IPS DF 4.7 (cell line): Measurements from ENCODE around the gene KIAA1755.

Experiments used
- DNase-seq: peaks from one replicate; pipeline ENCODE4 v3.0.0-alpha.2; 2013; ENCODE audit warnings: low spot score; ENCODE audit errors: extremely low read depth

KIAA1755 gene

DNA sequence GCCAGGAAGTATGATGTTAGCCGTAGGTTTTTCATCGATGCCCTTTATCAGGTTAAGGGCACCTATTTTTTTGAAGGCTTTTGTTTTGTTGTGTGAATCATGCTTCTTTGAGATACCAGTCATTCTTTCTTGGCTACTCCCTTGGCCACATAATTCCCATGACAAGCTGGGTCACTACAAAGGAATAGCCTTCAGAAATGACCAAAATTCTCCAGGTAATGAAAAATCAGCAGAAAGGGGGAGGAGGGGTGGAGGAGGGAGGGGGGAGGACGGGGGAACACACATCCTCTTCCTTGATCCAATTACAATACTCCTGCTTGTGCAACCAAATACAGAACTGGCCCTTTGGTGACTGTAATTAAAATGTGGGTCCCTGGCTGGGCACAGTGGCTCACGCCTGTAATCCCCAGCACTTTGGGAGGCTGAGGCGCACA is 73.7 kb downstream of the KIAA1755 start:
- DNase-seq, result no peak

DNA sequence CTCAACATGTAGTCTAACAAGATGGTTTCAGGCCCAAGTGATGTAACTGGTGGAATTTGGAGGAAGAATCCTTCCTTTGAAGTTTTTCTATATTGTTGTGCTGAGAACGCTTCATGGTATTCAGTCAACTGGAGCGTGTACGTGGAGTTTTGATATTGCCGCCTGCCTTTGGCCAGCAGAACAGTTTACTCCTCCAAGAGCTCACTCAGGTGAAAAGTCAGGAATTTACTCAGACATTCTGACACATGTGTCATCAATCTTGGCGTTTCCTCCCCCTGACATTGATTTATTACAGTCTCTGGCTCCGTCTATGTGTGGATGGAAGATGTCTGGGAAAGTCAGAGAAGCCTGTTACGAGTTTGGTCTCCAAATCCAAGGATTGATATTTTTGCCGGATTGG is 76.4 kb downstream of the KIAA1755 start:
- no peak for DNase-seq

DNA sequence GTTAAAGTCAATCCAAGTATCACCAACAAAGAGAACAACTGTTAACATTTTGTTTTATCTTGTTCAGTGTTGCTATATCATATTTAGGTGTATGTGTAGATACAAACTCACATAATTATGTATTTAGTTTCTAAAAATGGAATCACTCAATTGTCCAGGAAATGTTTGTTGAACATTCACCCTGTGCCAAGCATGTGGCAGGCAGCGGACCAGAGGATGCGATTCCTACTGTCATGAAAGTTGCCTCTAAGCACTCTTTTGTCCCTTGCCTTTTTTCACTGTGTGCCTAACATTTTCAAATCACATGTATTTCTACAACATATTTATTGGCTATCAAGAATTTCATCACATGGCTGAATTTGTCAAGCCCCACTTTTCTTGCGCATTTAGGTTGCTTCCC is 78.6 kb downstream of the KIAA1755 start:
- DNase-seq, result no peak

DNA sequence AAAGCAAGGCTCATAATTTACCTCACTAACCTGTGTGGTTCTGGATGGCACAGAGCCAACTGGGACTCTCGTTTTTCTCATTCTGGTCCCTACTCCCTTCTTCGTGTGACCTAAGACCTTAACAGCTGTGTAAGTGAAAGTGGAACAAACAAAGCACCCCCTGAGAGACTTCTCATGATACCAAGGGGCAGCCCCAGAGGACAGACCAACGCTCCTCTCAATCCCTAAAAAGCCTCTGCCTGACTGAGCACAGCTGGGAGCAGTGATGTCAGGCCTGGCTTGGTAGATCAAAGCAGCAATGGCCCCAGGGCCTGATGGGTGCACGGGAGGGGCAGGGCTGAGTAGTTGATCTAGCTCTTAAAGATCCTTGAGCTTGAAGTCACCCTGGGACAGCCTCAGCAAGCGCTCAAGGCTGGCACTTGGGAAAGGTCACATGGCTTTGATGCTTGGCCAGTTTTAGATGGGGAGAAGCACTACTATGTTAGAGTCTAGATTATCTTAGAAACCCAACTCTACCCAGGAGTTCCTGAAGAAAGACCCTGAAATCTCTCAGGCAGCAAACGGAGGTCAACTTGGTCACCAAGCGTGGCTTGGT is 79.2 kb downstream of the KIAA1755 start:
- no peak for DNase-seq

DNA sequence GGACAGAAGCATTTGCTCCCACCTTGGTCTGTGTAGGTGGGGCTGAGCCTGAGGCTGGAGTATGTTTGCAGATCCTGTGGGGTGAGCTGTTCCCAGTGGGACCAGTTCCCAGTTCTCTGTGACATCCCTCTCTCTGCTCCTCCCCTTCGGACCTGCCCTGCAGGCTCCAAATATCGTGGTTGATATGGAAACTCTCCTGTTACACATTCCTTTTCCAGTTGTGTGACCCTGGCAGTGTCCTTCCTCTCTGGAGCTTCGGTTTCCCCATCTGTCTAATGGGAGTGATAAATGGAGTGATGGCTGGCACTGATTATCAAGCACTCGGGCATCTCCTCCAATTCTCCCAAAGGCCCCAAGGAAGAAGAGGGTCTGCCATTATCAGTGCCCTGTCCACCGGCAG is 79.8 kb downstream of the KIAA1755 start:
- DNase-seq, result no peak

DNA sequence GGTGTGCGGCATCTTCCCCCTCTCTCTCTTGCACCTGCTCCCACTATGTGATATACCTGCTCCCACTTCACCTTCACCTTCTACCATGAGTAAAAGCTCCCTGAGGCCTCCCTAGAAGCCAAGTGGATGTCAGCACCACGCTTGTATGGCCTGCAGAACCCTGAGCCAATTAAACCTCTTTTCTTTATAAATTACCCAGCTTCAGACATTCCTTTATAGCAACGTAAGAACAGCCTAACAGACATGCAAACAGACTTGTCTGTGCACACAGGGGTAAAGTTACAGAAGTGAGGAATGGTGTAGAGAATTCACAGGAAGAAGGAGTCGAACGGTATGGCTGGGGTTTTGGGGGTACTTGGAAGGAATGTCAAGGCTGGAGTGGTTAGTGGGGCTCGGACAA is 80.7 kb downstream of the KIAA1755 start:
- DNase-seq, result no peak

DNA sequence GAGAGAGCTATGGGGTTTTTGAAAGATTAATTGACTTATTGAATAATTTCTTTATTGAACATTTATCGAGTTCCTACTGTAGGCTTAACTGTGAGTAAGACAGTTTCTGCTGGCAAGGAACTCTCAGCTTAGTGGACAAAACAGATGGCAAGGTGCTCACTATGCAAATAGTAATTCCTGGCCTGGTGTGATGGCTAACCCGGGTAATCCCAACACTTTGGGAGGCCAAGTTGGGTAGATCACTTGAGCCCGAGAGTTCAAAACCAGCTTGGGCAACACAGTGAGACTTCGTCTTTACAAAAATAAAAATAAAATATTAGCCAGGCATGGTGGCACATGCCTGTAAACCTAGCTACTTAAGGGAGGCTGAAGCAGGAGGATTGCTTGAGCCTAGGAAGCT is 82.0 kb downstream of the KIAA1755 start:
- DNase-seq, result no peak

DNA sequence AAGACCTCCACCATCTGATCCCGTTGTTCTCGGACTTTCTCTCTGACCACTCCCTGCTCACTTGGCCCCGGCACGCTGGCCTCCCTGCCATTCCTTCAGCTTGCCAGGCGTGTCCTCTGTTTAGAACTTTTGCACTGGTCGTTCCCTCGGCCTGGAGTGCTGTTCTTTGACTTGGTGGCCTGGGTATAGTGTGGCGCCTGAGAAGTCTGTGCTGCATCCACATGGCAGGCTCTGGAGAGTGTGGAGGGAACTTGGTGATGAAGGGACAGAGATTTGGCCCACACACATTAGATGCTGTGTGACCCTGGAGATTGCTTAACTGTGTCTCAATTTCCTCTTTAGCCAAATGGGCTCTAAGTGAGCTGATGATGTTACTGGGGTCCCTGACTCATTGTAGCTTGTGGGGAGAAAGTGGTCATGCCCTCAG is 82.5 kb downstream of the KIAA1755 start:
- DNase-seq, result no peak

DNA sequence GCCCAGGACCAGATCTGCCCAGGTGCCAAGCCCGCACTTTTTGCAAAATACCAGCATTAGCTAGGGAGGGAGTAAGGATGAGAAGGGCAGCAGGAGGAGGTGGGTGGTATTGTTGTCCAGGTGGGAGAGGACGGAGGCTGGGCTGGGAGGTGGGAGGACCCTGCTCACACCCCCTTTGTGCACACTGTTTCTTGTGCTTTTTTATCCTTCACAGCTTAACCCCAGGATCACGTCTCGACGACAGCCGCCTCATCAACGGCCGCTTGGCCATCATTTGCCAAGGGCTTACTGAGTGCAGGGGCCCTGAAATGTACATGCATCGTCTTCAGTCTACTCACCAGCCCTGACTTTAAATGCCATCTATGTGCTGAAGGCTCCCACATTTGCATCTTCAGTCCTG is 83.3 kb downstream of the KIAA1755 start:
- DNase-seq, result no peak

DNA sequence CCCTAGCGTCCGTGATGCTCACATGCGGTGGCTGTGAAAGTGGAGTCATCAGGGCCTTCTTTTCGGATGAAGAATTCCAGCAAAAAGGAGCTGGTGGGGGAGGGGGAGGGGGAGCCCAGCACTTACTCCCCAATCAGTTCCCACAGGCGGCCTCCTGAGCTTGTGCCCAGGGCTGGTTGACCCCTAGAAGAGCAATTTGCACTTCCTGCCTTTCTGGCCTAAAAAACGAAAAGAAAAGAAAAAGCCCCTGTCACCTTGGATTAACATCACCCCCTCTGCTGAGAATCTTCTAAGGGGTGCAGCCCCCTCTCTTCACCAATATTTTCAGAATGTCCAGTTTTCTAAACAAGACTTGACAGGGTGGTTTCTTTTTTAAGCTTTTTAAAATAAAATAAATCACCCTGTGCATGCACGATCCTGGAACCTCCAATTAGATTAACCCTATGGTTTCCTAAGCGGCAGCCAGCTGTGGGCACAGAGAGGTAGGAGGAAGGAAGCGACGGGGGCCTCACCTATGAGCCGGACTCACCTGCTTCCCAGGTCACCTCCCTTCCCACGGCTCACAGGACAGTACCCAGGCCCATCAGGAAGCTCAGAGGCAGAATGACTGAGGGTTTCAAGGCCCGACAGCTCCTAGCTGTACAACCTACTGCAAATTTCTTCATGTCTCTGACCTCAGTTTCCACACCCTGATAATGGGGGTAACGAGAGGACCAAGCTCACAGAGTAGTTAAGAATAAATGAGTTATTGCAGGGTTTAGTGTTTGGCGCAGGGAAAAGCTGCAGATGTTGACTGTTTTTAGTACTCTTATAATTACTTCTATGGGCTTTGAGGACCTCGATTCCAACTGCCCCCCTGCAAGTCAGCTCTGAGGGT is 85.0 kb downstream of the KIAA1755 start:
- DNase-seq, result no peak

DNA sequence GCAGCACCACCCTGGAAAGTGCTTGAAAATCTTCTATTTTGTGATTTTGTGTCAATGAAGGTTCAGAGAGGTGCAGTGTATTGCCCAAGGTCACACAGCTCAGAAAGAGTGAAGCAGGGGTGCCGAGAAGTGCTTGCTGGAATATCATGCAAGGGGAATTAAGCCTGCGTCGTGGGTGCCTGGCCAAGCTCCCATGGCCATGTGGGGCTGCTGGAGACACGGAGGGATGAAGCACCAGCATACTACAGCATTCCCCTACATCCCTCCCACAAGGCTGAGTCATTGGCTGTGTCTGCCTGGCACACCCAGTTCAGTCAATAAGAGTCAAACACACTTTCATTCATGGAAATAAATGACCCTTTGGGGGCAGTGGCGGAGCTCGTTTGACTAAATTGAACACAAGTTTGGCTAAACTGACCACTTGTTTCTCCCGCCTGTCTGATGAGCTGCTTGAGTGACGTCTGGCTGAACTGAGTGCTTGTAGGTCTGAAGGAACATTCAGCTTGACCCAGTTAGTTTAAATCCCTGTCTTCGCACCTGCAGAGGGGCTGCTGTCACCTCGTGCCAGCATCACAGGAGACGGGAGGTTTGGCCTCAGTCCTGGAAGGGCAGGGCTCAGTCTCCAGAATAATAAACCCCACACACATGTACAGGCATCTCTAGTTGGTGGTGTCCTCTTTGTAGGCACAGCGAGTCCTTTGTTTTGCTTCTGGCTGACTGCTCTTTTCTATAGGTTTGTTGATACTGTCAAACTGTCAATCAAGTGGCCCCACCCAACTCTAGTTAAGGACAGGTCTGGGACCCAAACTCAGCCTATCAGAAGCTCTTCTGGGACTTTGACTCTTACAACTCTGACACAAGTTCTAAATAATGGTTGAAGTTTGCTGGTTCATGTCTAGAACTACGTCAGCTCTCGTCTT is 87.0 kb downstream of the KIAA1755 start:
- no peak for DNase-seq

DNA sequence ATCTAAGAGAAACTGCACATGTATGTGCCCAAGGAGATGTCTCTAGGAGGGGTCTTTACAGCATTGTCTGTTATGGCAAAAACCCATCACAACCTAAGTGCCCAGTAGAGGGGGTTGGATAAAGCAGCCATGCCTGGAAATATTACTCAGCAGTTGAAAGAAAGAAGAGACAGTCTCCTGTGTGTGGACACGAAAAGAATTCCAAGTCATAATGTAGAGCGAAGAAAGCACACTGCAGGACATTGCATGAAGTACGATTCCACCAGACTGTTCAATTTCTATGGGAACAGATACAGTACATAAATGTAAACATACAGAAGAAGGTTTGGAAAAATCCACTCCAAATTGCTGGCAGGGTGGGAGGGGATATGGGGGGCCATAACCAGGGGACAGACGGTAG is 88.1 kb downstream of the KIAA1755 start:
- DNase-seq, result no peak

DNA sequence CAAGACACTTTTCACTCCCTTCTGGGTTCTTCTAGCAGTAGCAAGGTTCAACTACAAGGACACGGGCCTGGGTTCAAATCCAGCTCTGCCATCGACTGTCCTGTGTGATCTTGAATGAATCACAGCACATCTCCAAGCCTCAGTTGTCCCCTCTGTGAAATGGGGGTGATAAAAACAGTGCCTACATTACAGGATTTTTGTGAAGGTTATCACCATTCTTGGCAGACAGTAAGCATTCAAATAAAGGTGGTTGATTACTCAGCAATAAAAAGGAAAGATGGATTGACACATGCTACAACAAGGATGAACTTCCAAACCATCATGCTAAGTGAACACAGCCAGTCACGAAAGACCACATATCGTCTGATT is 88.9 kb downstream of the KIAA1755 start:
- no peak for DNase-seq

DNA sequence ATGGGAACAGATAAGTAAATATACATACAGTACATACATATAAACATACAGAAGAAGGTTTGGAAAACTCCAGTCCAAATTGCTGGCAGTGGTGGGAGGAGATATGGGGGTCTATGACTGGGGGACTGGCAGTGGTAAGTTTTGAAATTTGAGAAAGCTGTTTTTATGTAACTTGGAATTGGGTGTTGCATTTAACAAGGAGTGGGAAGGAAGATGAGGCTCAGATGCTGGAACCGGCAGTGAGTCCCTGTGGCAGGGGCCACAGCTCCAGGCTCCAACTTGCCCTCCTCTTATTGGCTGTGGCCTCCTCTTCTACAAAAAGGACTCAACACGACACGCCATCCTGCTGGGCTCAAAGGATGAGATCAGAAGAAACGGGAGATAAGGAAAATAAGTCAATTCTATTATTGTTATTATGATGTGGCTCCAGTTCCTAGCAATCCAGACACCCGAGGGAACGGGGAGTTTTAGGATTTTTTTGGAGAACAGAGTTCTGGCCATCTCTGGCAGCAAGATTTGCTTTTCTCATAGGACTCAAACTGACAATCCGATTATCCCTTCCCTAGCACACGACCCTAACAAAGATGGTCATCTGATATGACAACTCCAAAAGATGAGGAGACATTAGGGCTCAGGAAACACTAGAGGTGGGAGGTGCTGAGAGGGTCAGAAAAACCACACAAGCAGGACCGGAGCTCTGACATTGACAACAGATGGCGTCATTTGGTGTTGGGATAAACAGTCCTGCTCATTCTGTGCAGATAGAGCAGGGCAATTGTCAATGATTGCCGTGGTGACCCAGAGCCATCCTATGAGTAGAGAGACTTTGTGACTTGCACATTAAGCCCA is 89.5 kb downstream of the KIAA1755 start:
- DNase-seq, result no peak

DNA sequence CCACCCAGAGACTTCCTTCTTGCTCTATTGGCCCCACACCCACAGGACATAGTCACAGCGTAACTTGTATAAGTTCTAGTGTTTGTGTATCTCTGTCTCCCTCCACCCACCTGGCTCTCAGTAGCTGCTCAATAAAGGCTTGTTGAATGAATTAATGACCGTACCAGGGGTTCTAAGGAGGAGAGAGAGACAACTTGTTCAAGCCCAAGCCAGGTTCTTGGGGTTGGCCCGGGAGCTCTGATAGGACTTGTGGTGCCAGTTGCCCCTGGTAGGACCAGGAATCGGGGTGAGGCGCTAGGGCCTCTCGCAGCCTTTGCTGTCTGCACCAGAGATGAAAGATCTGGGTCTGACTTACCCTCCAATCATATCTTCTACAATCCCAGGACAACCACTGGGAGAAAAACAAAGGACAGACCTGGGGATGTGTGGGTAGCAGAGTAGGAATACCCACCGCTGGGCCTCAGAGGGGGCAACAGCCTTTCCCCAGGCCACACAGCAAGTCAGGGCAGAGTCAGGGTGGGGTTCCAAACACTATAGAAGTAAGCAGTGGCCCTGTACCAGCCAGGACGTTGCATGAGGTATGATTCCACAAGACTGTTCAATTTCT is 90.2 kb downstream of the KIAA1755 start:
- DNase-seq, result no peak

DNA sequence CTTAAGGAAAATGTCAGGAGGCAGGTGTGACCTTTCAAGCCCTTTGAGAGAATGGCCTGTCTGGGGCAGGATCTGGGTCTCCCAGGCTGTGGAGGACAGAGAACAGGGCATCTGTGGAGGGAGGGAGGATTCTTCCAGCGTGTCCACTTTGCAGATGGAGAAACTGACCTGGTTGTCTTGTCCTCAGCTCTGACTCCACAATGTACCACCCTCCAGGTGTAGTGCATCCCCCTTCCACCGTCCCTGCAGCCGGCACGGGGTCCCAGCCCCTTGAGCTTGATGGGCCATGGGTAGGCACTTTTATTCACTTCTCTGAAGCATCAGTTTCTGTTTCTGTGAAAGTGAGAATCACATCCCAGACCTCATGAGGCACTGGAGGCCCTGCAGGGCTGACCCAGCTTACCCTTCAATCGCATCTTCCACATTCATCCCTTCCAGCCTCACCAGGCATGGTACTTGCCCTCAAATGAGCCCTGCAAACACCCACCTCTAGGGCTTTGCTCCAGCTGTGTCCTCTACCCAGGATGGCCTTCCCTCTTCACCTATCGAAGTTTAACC is 90.8 kb downstream of the KIAA1755 start:
- no peak for DNase-seq

DNA sequence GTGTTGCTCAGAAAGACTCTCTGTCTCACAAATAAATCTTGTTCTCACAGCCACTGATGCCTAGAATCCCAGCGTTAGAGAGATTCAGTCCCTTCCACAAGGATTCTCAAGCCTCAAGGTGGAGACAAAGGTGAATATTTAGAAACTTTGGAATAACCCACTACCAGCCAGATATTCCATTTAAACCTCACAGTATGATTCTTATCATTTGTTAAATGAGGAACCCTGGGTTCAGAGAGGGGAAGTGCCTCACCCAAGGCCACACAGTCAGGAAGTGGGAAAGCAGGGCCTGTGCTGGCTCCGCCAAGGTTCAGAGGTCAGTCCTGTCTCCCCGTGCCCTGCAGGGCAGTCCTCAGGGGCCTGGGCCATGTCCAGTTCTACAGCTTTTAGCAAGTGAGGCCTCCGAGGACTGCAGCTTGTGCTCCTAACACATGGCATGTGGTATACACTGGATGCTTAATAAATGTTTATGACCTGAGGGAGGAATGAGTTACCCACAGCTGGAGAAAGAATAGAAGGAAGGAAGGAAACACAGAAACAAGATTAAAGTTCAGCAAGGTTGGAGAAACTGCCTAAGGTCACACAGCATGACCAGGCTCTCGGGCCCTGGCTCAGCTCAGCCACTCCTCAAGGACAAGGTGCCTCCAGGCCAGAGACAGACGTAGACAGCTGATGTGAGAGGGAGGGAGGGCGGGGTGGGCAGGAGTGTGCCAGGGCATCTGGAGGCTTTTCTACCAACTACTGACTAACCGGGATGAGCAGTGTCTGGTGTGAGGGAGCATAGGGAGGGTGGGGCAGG is 91.5 kb downstream of the KIAA1755 start:
- DNase-seq, result no peak

DNA sequence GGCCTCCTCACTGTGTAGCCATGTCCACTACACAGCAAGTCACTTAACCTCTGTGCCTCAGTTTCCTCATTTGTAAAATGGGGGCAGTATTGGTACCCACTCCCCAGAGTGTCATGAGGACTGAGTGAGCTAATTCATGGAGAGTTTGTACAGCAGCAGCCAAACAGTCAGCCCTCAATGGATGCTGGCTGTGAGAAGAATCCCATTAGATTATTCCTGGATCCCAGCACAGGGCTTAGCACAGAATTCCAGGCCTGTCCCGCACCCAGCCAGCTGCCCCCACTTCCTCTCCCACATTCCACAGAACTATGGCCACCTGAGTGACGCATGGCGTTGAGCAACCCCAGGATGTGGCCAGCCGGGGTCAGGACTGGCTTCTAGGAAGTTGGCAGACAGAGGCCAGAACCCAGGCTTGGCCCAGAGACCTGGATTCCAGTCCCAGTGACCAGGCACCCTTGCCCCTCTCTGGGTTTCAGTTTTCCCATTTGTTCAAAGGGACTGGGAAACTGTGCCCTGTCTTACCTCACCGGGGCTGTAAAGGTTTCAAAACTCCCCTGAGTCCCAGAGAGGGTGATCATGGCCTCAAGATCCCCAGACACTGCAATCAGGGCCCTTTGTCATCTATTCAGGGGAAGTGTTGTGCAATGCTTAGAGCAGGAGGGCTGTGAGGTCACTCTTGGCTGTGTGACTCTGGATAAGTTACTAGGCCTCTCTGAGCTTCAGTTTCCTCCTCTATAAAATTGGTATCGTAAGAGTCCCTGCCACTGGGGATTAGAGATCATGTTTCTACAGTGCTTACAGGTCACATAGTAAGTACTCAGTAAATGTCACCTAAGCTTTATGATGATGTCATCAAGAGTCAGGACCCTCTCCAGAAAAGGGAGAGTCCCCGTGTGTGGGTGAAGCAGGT is 92.4 kb downstream of the KIAA1755 start:
- DNase-seq, result no peak
